GM18511 (cell line): Measurements from ENCODE around the gene NRF1.
"Not testable (repeated sequence)": the region's sequence is repeated elsewhere in the genome, so short reads cannot be mapped to it uniquely, and the experiment has no call there.

Experiments
- ATAC-seq: cut with Tn5 transposase; IDR thresholded peaks from one replicate; pipeline ENCODE4 v1.9.1; 2021; ENCODE audit warnings: mild to moderate bottlenecking, moderate library complexity; ENCODE audit not compliant: unreplicated experiment

The NRF1 gene

DNA sequence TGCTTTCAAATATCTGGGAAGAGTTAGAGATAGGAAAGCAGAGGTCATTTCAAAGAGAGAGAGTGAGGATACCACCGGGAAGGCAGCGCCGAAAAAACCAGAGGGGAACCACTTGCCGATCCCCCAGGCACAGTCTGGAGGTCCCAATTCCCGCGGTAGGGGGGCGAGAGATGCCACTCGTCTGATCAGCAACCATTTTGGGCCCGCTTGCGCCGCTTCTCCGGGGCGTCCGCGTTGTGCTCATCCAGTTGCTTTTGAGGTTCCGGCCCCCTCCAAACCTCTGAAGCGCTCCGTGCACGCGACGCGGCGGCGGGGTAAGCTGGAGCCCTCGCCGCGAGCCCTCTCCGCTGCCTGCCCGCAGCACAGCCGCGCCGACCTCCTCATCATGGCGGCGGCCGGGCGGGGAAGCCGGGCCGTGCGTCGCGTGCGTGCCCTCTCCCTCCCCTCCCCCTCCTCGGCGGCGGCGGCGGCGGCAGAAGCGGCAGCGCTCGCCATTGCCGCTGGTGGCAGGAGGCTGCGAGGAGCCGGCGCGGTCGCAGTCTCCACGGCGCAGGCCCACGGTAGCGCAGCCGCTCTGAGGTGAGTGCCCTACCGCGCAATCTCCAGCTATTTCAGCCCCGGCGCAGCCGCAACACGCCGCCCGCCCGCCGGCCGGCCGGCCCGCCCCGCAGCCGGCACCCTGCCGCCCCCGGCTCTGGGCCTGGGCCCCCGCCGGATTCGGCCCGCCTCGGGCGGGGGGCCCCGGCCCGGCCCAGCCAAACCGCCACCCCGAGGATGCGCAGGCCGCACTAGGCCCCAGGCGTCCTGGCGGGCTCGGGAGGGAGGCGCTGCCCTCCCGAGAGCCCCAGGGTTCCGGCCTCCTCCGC, at the start of gene NRF1:
Gene NRF1, plus strand, starts transcription at position 475 of the 866 bp plus-strand sequence. CDS start 45,632 bp downstream, outside the sequence.
- peak; percentile 74 for ATAC-seq

DNA sequence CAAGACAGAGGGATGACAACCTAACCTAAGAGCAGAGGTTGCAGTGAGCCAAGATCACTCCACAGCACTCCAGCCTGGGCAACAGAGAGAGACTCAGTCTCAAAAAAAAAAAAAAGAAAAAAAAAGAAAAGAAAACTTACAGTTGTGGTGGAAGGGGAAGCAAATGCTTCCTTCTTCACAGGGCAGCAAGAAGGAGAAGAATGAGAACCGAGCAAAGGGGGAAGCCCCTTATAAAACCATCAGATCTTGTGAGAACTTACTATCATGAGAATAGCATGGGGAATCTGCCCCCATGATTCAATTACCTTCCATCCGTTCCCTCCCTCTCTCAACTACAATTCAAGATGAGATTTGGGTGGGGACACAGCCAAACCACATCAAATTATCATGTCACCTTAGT, 45.2 kb upstream of the NRF1 start:
- ATAC-seq: not testable (repeated sequence)

DNA sequence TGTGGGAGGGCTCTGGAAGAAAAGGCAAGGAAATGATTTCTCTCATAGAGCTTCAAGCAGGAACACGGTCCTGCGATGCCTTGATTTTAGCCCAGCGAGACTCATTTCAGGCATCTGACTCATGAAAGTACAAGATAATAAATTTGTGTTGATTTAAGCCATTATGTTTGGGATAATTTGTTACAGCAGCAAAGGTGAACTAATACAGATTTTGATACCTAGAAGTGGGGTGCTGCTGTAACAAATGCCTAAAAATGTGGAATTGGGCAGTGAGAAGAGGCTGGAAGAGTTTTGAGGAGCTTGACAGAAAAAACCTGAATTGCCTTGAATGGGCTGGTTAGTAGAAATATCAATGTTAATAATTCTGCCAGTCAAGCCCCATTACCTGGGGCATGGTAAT, 44.1 kb upstream of the NRF1 start:
- no peak for ATAC-seq

DNA sequence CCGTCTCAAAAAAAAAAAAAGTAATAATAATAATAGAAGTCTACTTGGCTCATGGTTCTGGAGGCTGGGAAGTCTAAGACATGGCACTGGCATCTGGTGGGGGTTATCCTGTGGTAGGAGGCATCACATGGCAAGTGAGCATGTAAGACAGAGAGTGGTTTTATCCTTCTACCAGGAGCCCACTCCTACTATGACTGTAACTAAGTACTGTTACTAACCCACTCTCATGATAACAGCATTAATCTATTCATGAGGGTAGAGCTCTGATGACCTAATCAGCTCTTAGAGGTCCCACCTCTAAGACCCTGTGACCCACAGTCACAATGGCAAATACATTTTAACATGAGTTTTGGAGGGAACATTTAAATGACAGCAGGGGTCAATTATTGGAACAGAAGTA, 43.3 kb upstream of the NRF1 start:
- ATAC-seq: no peak

DNA sequence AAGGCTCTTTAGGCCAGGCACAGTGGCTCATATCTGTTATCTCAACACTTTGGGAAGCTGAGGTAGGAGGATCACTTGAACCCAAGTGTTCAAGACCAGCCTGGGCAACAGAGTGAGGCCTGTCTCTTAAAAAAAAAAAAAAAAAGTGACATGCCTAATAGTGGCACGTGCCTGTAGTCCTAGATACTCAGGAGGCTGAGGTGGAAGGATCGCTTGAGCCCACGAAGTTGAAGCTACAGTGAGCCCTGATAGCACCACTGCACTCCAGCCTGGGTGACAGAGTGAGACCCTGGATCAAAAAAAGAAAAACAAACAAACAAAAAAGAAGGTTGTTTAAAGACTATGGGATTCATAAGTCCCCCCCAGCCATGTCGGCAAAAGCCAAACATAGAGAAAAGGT, 42.2 kb upstream of the NRF1 start:
- ATAC-seq: no peak

DNA sequence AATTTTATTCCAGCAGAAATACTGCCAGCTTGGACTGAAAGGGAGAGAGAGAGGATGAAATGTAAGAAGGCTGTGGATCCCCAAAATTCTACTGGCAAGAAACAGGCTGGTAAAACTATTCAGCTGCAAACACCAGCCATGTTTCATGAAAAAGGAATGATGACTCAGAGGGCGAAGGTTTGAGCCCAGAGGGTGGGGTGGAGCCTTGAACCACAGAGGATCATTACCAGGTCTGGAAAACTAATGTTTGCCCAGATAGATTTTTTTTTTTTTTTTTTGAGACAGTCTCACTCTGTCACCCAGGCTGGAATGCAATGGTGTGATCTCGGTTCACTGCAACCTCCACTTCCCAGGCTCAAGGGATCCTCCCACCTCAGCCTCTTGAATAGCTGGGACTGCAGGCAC, 41.7 kb upstream of the NRF1 start:
- no peak for ATAC-seq

DNA sequence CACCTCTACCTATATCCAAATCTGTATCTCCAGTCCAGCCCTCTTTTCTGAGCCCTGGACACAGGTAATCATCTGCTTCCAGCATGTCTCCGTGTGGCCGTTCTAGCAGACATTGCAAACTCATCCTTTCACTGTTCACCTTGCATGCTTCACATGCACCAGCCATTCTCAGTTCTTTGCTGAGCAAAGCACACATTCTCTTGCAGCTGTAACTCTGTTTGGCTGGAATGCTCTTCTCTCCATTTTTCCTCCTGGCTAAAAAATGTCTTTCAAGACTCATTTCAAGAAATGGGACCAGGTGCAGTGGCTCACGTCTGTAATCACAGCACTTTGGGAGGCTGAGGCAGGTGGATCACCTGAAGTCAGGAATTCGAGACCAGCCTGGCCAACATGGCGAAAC, 40.3 kb upstream of the NRF1 start:
- no peak for ATAC-seq

DNA sequence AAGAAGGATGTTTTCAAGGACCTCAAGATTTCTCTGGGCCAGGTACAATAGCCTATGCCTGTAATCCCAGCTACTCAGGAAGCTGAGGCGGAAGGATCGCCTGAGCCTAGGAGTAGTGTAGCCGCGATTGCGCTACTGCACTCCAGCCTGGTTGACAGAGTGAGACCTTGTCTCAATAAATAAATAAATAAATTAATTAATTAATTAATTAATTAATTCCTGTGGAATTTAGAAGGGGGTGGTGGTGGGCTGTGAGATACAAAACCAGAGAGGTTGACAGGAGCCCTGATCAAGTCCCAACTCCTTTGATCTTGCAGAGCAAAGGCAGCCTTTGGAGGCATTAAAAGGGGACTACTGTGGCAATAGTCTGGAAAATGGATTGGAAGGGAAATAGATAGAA, 39.3 kb upstream of the NRF1 start:
- no peak for ATAC-seq

DNA sequence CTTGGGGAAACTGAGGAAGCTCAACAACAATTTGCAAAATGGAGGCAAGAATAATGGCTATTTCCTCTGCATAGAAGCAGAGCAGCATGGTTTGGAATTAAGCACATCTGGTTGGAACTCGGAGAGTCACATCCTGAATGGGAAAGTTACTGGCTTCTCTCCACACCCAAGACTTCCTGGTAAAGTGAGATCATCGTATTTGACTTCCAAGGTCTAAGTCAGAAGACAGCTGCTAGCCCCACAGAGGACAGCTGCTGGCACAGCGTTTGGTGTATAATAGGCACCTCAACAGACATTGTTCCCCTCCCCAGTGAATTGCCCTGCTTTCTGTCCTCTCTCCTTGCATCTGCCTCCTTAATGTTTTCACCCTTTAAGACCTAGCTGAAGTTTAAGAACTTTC, 37.0 kb upstream of the NRF1 start:
- no peak for ATAC-seq

DNA sequence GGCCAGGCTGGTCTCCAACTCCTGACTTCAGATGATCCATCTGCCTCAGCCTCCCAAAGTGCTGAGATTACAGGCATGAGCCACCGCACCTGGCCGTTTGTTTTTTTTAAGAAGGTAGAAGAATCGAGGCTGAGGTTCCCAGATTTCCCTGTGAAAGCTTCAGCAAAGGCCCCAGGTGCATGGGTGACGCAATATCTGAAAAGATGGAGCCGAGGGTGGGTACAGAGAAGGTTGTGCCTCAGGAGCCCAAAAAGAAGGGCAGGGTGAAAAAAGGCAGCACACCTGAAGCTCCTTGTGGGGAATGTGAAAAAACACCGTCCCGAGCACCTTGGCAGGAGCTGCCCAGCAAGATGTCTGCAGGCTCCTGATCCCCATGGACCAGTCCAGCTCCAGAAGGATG, 35.8 kb upstream of the NRF1 start:
- ATAC-seq: no peak

DNA sequence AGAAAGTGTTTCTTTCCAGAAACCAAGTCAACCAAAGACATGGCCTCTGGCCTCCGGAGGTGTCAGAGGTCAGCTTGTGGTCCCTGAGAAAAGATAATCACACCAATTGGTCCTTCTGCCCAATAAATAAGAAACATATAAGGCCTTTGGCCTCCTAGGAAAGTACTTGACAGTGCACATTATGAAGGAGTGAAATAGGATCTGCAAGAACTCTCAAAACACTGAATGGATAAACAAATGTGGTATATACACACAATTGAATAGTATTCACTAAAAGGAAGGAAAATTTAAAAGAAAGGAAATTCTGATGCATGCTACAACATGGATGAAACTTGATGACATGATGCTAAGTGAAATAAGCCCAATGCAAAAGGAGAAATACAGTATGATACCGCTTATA, 35.4 kb upstream of the NRF1 start:
- no peak for ATAC-seq

DNA sequence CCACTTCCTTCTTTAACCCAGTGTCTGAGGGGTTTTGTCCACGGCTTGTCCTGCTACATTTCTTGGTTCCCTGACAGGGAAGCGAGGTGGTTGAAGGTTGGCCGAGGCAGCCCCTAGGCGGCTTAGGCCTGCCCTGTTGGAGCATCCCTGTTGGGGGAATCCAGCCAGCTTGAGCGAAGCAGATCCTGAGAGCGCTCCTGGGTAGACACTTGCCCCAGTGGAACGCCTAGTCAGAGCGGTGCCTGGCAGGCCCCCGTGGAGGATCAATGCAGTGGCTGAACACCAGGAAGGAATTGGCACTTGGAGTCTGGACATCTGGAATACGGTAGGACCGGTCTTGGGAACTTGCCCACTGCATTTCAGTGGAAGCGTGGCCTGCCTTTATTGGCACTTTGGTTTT, 32.7 kb upstream of the NRF1 start:
- ATAC-seq: no peak

DNA sequence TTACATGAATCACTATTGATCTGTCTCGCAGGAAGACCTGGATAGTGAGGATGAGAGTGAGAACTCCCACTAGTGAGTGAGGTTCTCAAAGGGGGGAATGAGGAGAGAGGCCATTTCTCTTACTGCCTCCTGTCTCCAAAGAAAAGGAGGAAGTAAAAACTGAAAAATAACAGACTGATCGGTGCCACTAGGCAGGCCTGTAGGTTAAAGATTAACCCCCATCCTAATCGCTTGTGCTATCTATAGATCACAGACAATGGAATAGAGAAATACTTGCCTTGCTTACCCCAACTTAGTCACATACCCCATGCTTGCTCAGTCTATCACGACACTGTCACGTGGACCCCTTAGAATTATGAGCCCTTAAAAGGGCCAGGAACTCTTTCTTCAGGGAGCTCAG, 25.3 kb upstream of the NRF1 start:
- not testable (repeated sequence) for ATAC-seq

DNA sequence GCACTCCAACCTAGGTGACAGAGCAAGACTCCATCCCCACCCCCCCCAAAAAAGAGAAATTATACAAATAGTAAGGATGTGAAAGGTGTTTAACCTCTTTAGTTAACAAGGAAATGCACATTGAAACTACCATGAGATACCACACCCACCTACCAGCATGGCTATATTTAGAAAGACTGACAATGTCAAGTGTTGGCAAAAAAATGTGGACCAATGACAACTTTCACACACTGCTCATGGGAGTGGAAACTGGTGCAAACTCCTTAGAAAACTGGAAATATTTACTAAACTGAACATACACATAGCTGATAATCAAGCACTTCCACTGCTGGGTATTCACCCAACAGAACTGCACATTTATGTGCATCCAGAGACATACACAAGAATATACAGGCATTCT, 23.3 kb upstream of the NRF1 start:
- ATAC-seq: no peak

DNA sequence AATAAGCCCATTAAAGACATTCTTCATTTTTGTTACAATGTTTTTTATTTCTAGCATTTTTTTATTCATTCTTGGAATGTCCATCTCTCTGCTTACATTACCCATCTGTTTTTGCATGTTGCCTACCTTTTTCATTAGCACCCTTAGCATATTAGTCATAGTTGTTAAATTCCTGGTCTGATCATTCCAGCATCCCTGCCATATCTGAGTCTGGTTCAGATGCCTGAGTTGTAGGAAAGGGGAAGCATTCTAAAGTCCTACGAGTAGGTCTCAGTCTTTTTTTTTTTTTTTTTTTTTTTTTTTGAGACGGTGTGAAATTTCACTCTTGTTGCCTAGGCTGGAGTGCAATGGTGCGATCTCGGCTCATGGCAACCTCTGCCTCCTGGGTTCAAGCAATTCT, 19.7 kb upstream of the NRF1 start:
- no peak for ATAC-seq

DNA sequence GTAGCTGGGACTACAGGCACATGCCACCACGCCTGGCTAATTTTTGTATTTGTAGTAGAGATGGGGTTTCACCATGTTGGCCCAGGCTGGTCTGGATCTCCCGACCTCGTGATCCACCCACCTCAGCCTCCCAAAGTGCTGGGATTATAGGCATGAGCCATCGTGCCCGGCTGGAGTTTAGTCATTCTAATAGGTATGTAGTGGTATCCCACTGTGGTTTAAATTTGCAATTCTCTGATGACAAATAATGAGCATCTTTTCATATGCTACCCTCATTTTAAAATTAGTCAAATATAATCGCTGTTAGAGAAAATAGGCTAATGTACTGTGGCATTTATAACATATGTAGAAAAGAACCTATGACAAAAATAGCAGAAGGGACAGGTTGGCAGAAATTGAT, 15.1 kb upstream of the NRF1 start:
- ATAC-seq: not testable (repeated sequence)

DNA sequence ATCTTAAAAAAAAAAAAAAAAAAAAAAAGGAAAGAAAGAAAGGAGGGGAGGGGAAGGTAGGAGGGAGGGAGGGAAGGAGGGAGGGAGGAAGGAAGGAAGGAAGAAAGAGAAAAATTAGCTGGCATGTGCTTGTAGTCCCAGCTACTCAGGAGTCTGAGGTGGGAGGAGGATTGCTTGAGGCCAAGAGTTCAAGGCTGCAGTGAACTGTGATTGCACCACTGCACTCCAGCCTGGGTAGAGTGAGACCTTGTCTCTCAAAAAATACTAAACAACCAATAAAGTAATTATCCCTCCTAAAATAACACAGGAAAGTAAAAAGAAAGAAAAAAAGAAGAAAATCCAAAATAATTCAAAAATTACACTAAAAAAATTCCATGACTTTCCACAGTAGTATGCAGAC, 13.8 kb upstream of the NRF1 start:
- no peak for ATAC-seq

DNA sequence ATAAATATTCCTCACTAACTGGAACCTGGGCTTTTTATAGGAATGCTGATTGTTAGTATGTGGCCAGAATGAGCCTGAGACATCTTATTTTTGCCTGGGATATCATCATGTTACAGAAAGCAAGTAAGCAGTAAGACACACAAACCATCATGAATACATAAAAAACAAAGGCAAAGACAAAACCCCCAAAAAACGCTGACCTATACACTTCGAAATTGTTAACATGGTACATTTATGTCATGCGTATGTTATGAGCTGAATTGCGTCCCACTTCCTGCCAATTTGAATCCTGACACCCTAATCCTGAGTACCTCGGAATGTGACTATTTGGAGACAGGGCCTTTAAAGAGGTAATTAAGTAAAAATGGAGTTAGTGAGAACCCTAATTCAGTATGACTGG, 12.3 kb upstream of the NRF1 start:
- no peak for ATAC-seq

DNA sequence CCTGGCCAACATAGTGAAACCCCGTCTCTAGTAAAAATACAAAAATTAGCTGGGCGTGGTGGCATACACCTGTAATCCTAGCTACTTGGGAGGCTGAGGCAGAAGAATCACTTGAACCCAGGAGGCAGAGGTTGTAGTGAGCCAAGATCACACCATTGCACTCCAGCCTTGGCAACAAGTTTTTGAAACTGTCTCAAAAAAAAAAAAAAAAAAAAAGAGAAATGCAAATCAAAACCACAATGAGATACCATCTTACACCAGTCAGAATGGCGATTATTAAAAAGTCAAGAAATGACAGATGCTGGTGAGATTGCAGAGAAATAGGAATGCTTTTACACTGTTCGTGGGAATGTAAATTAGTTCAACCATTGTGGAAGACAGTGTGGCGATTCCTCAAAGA, 7.9 kb upstream of the NRF1 start:
- ATAC-seq: not testable (repeated sequence)

DNA sequence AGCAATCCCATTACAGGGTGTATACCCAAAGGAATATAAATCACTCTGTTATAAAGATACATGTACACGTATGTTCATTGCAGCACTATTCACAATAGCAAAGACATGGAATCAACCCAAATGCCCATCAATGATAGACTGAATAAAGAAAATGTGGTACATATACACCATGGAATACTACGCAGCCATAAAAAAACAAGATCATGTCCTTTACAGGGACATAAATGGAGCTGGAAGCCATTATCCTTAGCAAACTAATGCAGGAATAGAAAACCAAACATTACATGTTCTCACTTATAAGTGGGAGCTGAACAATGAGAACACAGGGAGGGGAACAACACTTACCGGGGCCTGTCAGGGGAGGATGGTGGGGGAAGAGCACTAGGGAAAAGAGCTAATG, 7.5 kb upstream of the NRF1 start:
- ATAC-seq: not testable (repeated sequence)

DNA sequence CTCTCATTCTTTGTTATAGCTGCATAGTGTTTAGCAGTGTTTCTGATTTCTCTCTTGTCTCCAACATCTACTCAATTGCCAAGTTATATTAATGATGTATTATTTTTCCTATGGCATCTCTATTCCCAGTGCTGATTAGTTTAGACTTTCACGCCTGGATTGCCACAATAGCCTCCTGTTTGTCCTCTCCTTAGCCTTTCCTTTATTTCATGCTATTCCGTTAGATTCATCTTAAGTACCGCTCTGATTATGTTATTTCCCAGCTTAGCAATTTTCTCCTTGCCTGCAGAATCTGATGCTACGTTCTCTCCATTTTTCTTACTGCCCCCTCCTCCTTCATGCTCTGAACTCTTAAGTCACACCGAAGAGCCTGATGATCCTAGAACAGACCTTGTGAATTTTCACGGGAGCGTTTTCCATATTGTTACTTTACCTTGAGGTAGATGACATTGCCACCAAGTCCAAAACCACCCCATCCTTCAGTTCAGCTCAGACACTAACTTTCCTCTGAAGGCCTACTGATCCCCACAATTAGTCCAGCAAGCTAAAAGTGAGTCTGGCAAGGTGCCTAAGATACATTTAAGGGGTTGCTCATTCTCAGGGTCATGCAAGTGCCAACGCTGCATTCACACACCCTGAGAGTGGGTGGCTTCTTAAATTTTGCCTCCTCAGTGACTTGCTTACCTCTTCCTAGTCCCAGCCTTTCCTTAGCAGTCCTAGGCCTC, 6.6 kb upstream of the NRF1 start:
- no peak for ATAC-seq

DNA sequence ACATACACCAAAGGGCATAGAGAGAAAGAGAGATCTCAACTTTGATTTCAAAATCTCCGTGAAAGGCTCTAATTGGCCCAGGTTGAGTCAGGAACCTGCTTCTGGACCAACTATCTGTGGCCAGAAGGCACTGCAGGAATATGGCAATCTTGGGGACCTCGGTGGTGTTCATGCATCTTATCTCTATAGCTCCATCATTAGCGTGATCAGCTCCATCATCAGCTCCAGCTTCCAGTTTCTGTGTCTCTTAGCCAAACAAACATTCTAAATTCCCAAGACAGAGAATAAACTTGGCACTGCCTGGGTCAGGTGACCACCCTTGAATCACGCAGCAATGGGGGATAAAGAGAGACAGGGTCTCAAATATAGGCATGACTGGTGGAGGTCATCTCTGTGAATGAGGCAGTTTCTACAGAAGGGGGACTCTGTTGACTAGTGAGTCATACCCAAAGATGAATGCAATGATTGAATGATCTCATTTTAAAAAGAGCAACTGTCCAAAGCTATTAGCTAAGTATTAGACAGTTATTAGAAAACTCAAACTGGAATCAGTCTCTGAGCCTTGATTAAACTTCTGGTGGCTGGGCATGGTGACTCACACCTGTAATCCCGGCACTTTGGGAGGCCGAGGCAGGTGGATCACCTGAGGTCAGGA, 5.4 kb upstream of the NRF1 start:
- ATAC-seq: no peak
